IMR-90 (cell line): ENCODE measurements around the gene PRF1.

Experiments
- BHLHE40 ChIP-seq: fragments of 150-350 bp; IDR thresholded peaks from 2 replicates; pipeline ENCODE4 v1.6.1; 2016; ENCODE audit warnings: mild to moderate bottlenecking, low read depth, low read length
- CEBPB ChIP-seq: IDR thresholded peaks from 2 replicates; pipeline ENCODE4 v1.6.1; 2012; ENCODE audit warnings: low read depth, low read length, improper control_type of control experiment
- CTCF ChIP-seq: conservative IDR thresholded peaks from 2 replicates; pipeline ENCODE4 v1.5.1; 2012; ENCODE audit warnings: mild to moderate bottlenecking, low read depth, low read length, improper control_type of control experiment
- ELK1 ChIP-seq: fragments of 150-350 bp; IDR thresholded peaks from 2 replicates; pipeline ENCODE4 v1.6.1; 2016; ENCODE audit warnings: low read depth, mild to moderate bottlenecking, low read length, moderate library complexity, borderline replicate concordance
- MXI1 ChIP-seq: IDR thresholded peaks from 2 replicates; pipeline ENCODE4 v1.6.1; 2012; ENCODE audit warnings: low read depth, mild to moderate bottlenecking, low read length, moderate library complexity, borderline replicate concordance
- NFE2L2 ChIP-seq: fragments of 150-350 bp; IDR thresholded peaks from 2 replicates; pipeline ENCODE4 v1.6.1; 2016; ENCODE audit warnings: low read depth, mild to moderate bottlenecking, low read length
- POLR2A ChIP-seq: IDR thresholded peaks from 2 replicates; pipeline ENCODE4 v1.6.1; 2012; ENCODE audit warnings: mild to moderate bottlenecking, low read depth, low read length
- RCOR1 ChIP-seq: IDR thresholded peaks from 2 replicates; pipeline ENCODE4 v1.6.1; 2012; ENCODE audit warnings: mild to moderate bottlenecking, low read length, improper control_type of control experiment; ENCODE audit not compliant: insufficient replicate concordance
- RFX5 ChIP-seq: IDR thresholded peaks from 2 replicates; pipeline ENCODE4 v1.8.0; 2012; ENCODE audit warnings: low read depth, mild to moderate bottlenecking, low read length, moderate library complexity
- SMC3 ChIP-seq: fragments of 150-350 bp; IDR thresholded peaks from 2 replicates; pipeline ENCODE4 v1.6.1; 2016; ENCODE audit warnings: low read depth, mild to moderate bottlenecking, antibody characterized with exemption, low read length, moderate library complexity
- USF2 ChIP-seq: fragments of 150-350 bp; IDR thresholded peaks from 2 replicates; pipeline ENCODE4 v1.6.1; 2017; ENCODE audit warnings: mild to moderate bottlenecking, antibody characterized with exemption, low read length, low read depth

- TF ChIP-seq CTCF = no peak
- TF ChIP-seq NFE2L2 = no peak
- no peak for TF ChIP-seq POLR2A
- no peak for TF ChIP-seq BHLHE40
- TF ChIP-seq CEBPB = no peak
- no peak for TF ChIP-seq ELK1
- no peak for TF ChIP-seq RFX5
- TF ChIP-seq MXI1 = no peak
- TF ChIP-seq SMC3 = no peak
- TF ChIP-seq USF2 = no peak
- no peak for TF ChIP-seq RCOR1
Measured at GRCh38 chr10:70634011-70634410, 31.5 kb upstream of the PRF1 start.
